Gastroesophageal sphincter (tissue), 3 donors: Measurements from ENCODE around the gene MBNL1.

ENCODE experiments used
- POLR2A ChIP-seq, 2 donors: fragments of 450-650 bp; IDR thresholded peaks; one replicate each; pipeline ENCODE4 v1.6.1; 2017; ENCODE audit warnings: antibody characterized with exemption in 2 of 2, mild to moderate bottlenecking in 2 of 2, moderate library complexity in 1 of 2
- TF ChIP-seq, protein P1 (sequence below), 4 experiments: fragments of 200-600 bp in 2 of 4; fragments of 450-650 bp in 2 of 4; sonication (generic) in 1 of 4; IDR thresholded peaks; one replicate each; pipeline ENCODE4 v1.5.1; 2017 to 2019; ENCODE audit warnings: antibody characterized with exemption in 4 of 4, mild to moderate bottlenecking in 2 of 4, moderate library complexity in 2 of 4

DNA sequence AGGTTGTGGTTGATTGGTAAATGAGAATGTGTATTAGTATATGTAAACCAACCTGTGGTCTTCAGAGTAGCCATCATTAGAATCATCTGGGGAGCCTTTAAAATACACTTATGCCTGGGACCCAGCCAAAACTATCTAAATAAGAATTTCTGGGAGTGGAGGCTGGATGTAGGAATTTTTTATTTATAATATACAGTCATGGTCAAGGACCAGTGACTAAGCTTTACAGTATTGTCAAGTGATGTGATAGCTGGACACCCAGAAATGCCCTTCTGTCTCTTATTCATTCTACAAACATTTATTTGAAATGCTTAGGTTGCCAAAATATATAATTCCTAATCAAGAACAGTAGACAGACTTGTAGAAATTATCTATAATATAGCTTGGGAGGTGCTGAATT, 132.2 kb downstream of the MBNL1 start:
- TF ChIP-seq, protein P1, sequence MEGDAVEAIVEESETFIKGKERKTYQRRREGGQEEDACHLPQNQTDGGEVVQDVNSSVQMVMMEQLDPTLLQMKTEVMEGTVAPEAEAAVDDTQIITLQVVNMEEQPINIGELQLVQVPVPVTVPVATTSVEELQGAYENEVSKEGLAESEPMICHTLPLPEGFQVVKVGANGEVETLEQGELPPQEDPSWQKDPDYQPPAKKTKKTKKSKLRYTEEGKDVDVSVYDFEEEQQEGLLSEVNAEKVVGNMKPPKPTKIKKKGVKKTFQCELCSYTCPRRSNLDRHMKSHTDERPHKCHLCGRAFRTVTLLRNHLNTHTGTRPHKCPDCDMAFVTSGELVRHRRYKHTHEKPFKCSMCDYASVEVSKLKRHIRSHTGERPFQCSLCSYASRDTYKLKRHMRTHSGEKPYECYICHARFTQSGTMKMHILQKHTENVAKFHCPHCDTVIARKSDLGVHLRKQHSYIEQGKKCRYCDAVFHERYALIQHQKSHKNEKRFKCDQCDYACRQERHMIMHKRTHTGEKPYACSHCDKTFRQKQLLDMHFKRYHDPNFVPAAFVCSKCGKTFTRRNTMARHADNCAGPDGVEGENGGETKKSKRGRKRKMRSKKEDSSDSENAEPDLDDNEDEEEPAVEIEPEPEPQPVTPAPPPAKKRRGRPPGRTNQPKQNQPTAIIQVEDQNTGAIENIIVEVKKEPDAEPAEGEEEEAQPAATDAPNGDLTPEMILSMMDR (IDR thresholded peaks at IDR 0.05) = no peak
- TF ChIP-seq POLR2A (IDR thresholded peaks at IDR 0.05) = no peak
